ENCODE data around the gene SLC1A4. TPM values are rescaled to one million over a fixed set of nuclear protein-coding genes. Genes with fewer than 3 reads are reported as not detected.

SLC1A4 gene
- total RNA-seq, 1 experiment from 2014 or later: 9.1 TPM

GRCh38 chr2:65017335-65017734, 28.1 kb downstream of the SLC1A4 start:
- Histone ChIP-seq H4K20me1 (ENCODE audit: low read length) (no peaks in the 10 kb centered on the region), H3K4me1 (ENCODE audit: insufficient read depth, low read length) (no peaks in the 10 kb centered on the region), H3K4me3 (ENCODE audit: low read length) (no peak overlapping the region), H3K79me2 (ENCODE audit: low read length) (no peaks in the 10 kb centered on the region), H3K9ac (ENCODE audit: low read length) (no peak overlapping the region), H3K27me3 (ENCODE audit: low read length) (no peaks in the 10 kb centered on the region), H3K4me2 (ENCODE audit: low read length) (no peak overlapping the region), H3K9me3 (ENCODE audit: low read length) (no peaks in the 10 kb centered on the region), H3K27ac (ENCODE audit: low read length) (no peak overlapping the region), H3F3A (ENCODE audit: low read length, unreplicated experiment) (no peaks in the 10 kb centered on the region), H2AFZ (ENCODE audit: low read length) (no peak overlapping the region), H3K36me3 (ENCODE audit: low read depth, low read length) (no peaks in the 10 kb centered on the region), H3K9me2 (replicated peaks; ENCODE audit: low read length) (no peaks in the 10 kb centered on the region)
- DNase-seq (peak; percentile 28), ATAC-seq (peak; percentile 45; the same call in 1 of the 2 replicates)
- ChIA-PET CTCF (interaction anchor here (0.6 to 1.0 kb wide), 4 partner anchors 15 to 250 kb away, joined by 3 to 5 read pairs (median 3); no protein-coding TSS in a partner anchor), POLR2A (ENCODE audit: unreplicated experiment) (interaction anchor here (0.7 kb wide), 1 partner anchor 27 kb away, joined by 16 read pairs; no protein-coding TSS in a partner anchor)
- TF ChIP-seq EZH2 (IDR thresholded peaks at IDR 0.05; ENCODE audit: low read length, unreplicated experiment): no peak
- TF ChIP-seq CTCF (conservative IDR thresholded peaks at IDR 0.05; ENCODE audit: low read depth, low read length): peak; percentile 43; the same call in 1 of the 2 replicates
- BruUV-seq (replicated peaks): no TSS peak
- intact Hi-C loops (cut with micrococcal nuclease): no loop called here

- DNase-seq (no peak), ATAC-seq (no peak)
- POLR2A ChIA-PET (ENCODE audit: unreplicated experiment): no interaction called here
- Histone ChIP-seq H2AFZ (ENCODE audit: low read length) (no peak overlapping the region), H3K9me3 (ENCODE audit: low read length) (no peaks in the 10 kb centered on the region), H3F3A (ENCODE audit: low read length, unreplicated experiment) (no peaks in the 10 kb centered on the region), H3K79me2 (ENCODE audit: low read length) (no peaks in the 10 kb centered on the region), H3K27ac (ENCODE audit: low read length) (no peak overlapping the region), H4K20me1 (ENCODE audit: low read length) (no peaks in the 10 kb centered on the region), H3K4me2 (ENCODE audit: low read length) (no peak overlapping the region), H3K9me2 (replicated peaks; ENCODE audit: low read length) (no peaks in the 10 kb centered on the region), H3K4me3 (ENCODE audit: low read length) (no peak overlapping the region), H3K9ac (ENCODE audit: low read length) (no peak overlapping the region), H3K4me1 (ENCODE audit: insufficient read depth, low read length) (no peaks in the 10 kb centered on the region), H3K36me3 (ENCODE audit: low read depth, low read length) (no peaks in the 10 kb centered on the region), H3K27me3 (ENCODE audit: low read length) (no peaks in the 10 kb centered on the region)
- intact Hi-C loops (cut with micrococcal nuclease): no loop called here
- TF ChIP-seq EZH2 (IDR thresholded peaks at IDR 0.05; ENCODE audit: low read length, unreplicated experiment): no peak
- TF ChIP-seq EZH2phosphoT487 (IDR thresholded peaks at IDR 0.05; ENCODE audit: borderline replicate concordance, low read length): no peak
- no peak for TF ChIP-seq CTCF (conservative IDR thresholded peaks at IDR 0.05; ENCODE audit: low read depth, low read length)
- CTCF ChIA-PET: interaction anchor here (1.0 kb wide), 1 partner anchor 14 kb away, joined by 3 read pairs; no protein-coding TSS in a partner anchor
- no TSS peak for BruUV-seq (replicated peaks)
Observed at GRCh38 chr2:65018141-65018582, 29.0 kb downstream of the SLC1A4 start.

GRCh38 chr2:65019010-65019409, 29.8 kb downstream of the SLC1A4 start:
- no peaks in the 10 kb centered on the region for H3K4me1 ChIP-seq (ENCODE audit: insufficient read depth, low read length)
- H3F3A ChIP-seq (ENCODE audit: low read length, unreplicated experiment): no peaks in the 10 kb centered on the region
- no peaks in the 10 kb centered on the region for H4K20me1 ChIP-seq (ENCODE audit: low read length)
- H2AFZ ChIP-seq (ENCODE audit: low read length): no peak overlapping the region
- ChIA-PET CTCF (no interaction called here), POLR2A (ENCODE audit: unreplicated experiment) (no interaction called here)
- intact Hi-C loops (cut with micrococcal nuclease): no loop called here
- H3K36me3 ChIP-seq (ENCODE audit: low read depth, low read length): no peaks in the 10 kb centered on the region
- no peaks in the 10 kb centered on the region for H3K79me2 ChIP-seq (ENCODE audit: low read length)
- no peaks in the 10 kb centered on the region for H3K27me3 ChIP-seq (ENCODE audit: low read length)
- no peaks in the 10 kb centered on the region for H3K9me2 ChIP-seq (replicated peaks; ENCODE audit: low read length)
- no peak overlapping the region for H3K4me3 ChIP-seq (ENCODE audit: low read length)
- no peak overlapping the region for H3K27ac ChIP-seq (ENCODE audit: low read length)
- no peak overlapping the region for H3K9ac ChIP-seq (ENCODE audit: low read length)
- no peaks in the 10 kb centered on the region for H3K9me3 ChIP-seq (ENCODE audit: low read length)
- TF ChIP-seq EZH2 (IDR thresholded peaks at IDR 0.05; ENCODE audit: low read length, unreplicated experiment): no peak
- TF ChIP-seq EZH2phosphoT487 (IDR thresholded peaks at IDR 0.05; ENCODE audit: borderline replicate concordance, low read length): no peak
- no peak for TF ChIP-seq CTCF (conservative IDR thresholded peaks at IDR 0.05; ENCODE audit: low read depth, low read length)
- DNase-seq: no peak
- H3K4me2 ChIP-seq (ENCODE audit: low read length): no peak overlapping the region
- BruUV-seq (replicated peaks): no TSS peak
- ATAC-seq: no peak
